CD14-positive monocyte (primary cell): Measurements from ENCODE around the gene MRPS16. TPM values are rescaled to one million over a fixed set of nuclear protein-coding genes. Genes with fewer than 3 reads are reported as not detected.

Source experiments
- DNase-seq, 3 donors: peaks; one replicate each; pipeline ENCODE4 v3.0.0-alpha.2; 2011 to 2022
- H2AFZ ChIP-seq: 2 replicates; pipeline ENCODE4 v1.6.0; 2012; ENCODE audit warnings: mild to moderate bottlenecking, low read depth, low read length, inconsistent platforms; ENCODE audit not compliant: insufficient read depth, poor library complexity, severe bottlenecking
- H3K27ac ChIP-seq, 2 donors: 1 replicate in 1 of 2; 2 replicates in 1 of 2; pipeline ENCODE4 v1.5.1; 2012 to 2013; ENCODE audit warnings: low read length in 2 of 2, control low read depth in 1 of 2, inconsistent platforms in 1 of 2, low read depth in 1 of 2, mild to moderate bottlenecking in 1 of 2
- H3K27me3 ChIP-seq, 2 donors: one replicate each; pipeline versions ENCODE4 v1.6.0 to v1.6.1; 2011 to 2013; ENCODE audit warnings: low read length in 2 of 2; ENCODE audit not compliant: control insufficient read depth in 2 of 2, insufficient read depth in 2 of 2
- H3K36me3 ChIP-seq, 2 donors: replicated peaks in 1 of 2; 1 replicate in 1 of 2; 2 replicates in 1 of 2; pipeline versions ENCODE4 v1.5.1 to v1.6.1; 2012 to 2013; ENCODE audit warnings: low read length in 2 of 2, control low read depth in 1 of 2, inconsistent platforms in 1 of 2, mild to moderate bottlenecking in 1 of 2; ENCODE audit not compliant: insufficient read depth in 2 of 2, control insufficient read depth in 1 of 2
- H3K4me1 ChIP-seq, 2 donors: 1 replicate in 1 of 2; 2 replicates in 1 of 2; pipeline versions ENCODE4 v1.5.1 to v1.6.1; 2012 to 2013; ENCODE audit warnings: low read length in 2 of 2, control low read depth in 1 of 2, inconsistent platforms in 1 of 2, mild to moderate bottlenecking in 1 of 2, moderate library complexity in 1 of 2; ENCODE audit not compliant: insufficient read depth in 2 of 2, control insufficient read depth in 1 of 2
- H3K4me2 ChIP-seq: replicated peaks from 2 replicates; pipeline ENCODE3; 2012; ENCODE audit warnings: low read length, moderate library complexity, mild to moderate bottlenecking; ENCODE audit not compliant: poor library complexity, severe bottlenecking; ENCODE audit errors: extremely low read depth
- H3K4me3 ChIP-seq, 3 experiments: fragments of 200-600 bp in 1 of 3; sonication (generic) in 1 of 3; replicated peaks in 1 of 3; 1 replicate in 2 of 3; 2 replicates in 1 of 3; pipeline ENCODE4 v1.5.1; 2011 to 2013; ENCODE audit warnings: low read length in 3 of 3, mild to moderate bottlenecking in 3 of 3, control low read depth in 2 of 3, low read depth in 2 of 3, inconsistent platforms in 1 of 3, moderate library complexity in 1 of 3
- H3K79me2 ChIP-seq: 2 replicates; pipeline ENCODE4 v1.6.0; 2012; ENCODE audit warnings: mild to moderate bottlenecking, control low read depth, inconsistent platforms, low read length, moderate library complexity; ENCODE audit not compliant: insufficient read depth
- H3K9ac ChIP-seq: 2 replicates; pipeline ENCODE4 v1.6.0; 2017; ENCODE audit warnings: low read length, mild to moderate bottlenecking; ENCODE audit not compliant: insufficient read depth, poor library complexity, severe bottlenecking
- H3K9me3 ChIP-seq, 2 donors: replicated peaks in 1 of 2; 1 replicate in 1 of 2; 2 replicates in 1 of 2; pipeline versions ENCODE4 v1.5.1 to v1.6.1; 2012 to 2013; ENCODE audit warnings: low read length in 2 of 2, control low read depth in 1 of 2; ENCODE audit not compliant: control insufficient read depth in 1 of 2, insufficient read depth in 1 of 2
- H4K20me1 ChIP-seq: 2 replicates; pipeline ENCODE4 v1.6.0; 2012; ENCODE audit warnings: mild to moderate bottlenecking, low read length, control low read depth, moderate library complexity; ENCODE audit not compliant: insufficient read depth
- H3K27ac Mint-ChIP-seq, 7 donors: one replicate each; pipeline ENCODE4 v1.8.0; 2020; ENCODE audit warnings: mild to moderate bottlenecking in 7 of 7, mixed read lengths in 7 of 7, moderate library complexity in 6 of 7, inconsistent platforms in 2 of 7
- H3K27me3 Mint-ChIP-seq, 3 donors: one replicate each; pipeline ENCODE4 v1.8.0; 2021 to 2022; ENCODE audit warnings: low read depth in 3 of 3, mild to moderate bottlenecking in 3 of 3, mixed read lengths in 3 of 3, moderate library complexity in 3 of 3, inconsistent platforms in 1 of 3
- H3K36me3 Mint-ChIP-seq, 2 donors: one replicate each; pipeline ENCODE4 v1.8.0; 2020; ENCODE audit warnings: mixed read lengths in 2 of 2, inconsistent platforms in 1 of 2, mild to moderate bottlenecking in 1 of 2
- H3K4me1 Mint-ChIP-seq: one replicate; pipeline ENCODE4 v1.8.0; 2020; ENCODE audit warnings: mild to moderate bottlenecking, mixed read lengths
- H3K4me3 Mint-ChIP-seq, 2 donors: one replicate each; pipeline ENCODE4 v1.8.0; 2020; ENCODE audit warnings: mild to moderate bottlenecking in 2 of 2, mixed read lengths in 2 of 2, moderate library complexity in 1 of 2
- H3K9me3 Mint-ChIP-seq, 7 donors: one replicate each; pipeline ENCODE4 v1.8.0; 2020 to 2022; ENCODE audit warnings: mixed read lengths in 7 of 7, mild to moderate bottlenecking in 6 of 7, moderate library complexity in 6 of 7, inconsistent platforms in 2 of 7
- WGBS: methylation state at CpG from one replicate; pipeline ENCODE4 v1.1.5; 2013; ENCODE audit warnings: missing lambda C conversion rate; ENCODE audit not compliant: insufficient coverage; 5-methylcytosine and 5-hydroxymethylcytosine counted together
- intact Hi-C, 2 donors: fragments of 100-400 bp; cut with micrococcal nuclease; formaldehyde crosslinking; loops; one replicate each; pipeline versions ENCODE4 v1.15.0 to v1.15.1; 2023
- polyA plus RNA-seq, 3 donors: library from polyadenylated mRNA; depleted of rRNA in 1 of 3; unstranded in 2 of 3; stranded (reverse) in 1 of 3; fragments of 300-500 nt in 2 of 3; fragments of >200 nt in 1 of 3; fragmentation: Illumina TruSeq in 2 of 3; gene quantifications; 1 replicate in 2 of 3; 2 replicates in 1 of 3; pipeline ENCODE4 v1.2.3, GENCODE V29; 2012 to 2021
- TF ChIP-seq, protein P1 (sequence below): fragments of 200-600 bp; IDR thresholded peaks from one replicate; pipeline ENCODE4 v1.8.0; 2022; ENCODE audit warnings: antibody characterized with exemption, mild to moderate bottlenecking

The MRPS16 gene
- polyA plus RNA-seq, 3 donors, result 20.9 to 102 (median 78.6) TPM

DNA sequence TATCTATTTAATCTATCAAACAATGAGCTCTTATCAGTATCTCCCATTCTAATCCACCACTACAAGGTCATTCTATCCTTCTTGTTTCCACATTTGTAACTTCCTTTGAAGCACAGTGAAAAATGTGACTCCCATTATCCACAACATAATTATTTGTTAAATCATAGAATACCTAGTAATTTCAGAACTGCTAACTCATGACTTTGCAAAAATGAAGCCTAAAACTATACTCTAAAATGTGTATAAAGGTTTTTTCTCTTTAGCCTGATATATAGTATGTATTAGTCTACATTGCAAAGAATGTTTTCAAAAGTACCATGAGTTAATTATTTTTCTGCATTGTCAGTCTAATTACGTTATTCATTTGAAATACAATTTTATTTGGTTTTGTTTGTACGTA lies 12.0 kb upstream of the MRPS16 start:
- no peak overlapping the region for H3K4me3 ChIP-seq
- H3K4me2 ChIP-seq, result no peak overlapping the region
- DNase-seq, result no peak
- Mint-ChIP-seq H3K27ac (no peak overlapping the region), H3K9me3 (peaks cover 0 to 18% (median 12%) of the 10 kb centered on the region in 7 donors), H3K4me3 (no peak overlapping the region), H3K27me3 (peaks cover 0 to 7% (median 0%) of the 10 kb centered on the region in 3 donors), H3K4me1 (peaks cover 7% of the 10 kb centered on the region), H3K36me3 (peaks cover 0 to 1% of the 10 kb centered on the region in 2 donors)
- no CpG with 5 or more reads among the region's 2 CpGs for WGBS
- H3K27ac ChIP-seq, result no peak overlapping the region
- H2AFZ ChIP-seq, result no peak overlapping the region
- H4K20me1 ChIP-seq, result no peaks in the 10 kb centered on the region
- no peaks in the 10 kb centered on the region for H3K79me2 ChIP-seq
- H3K9ac ChIP-seq, result no peak overlapping the region
- intact Hi-C loops, result no loop called here
- H3K27me3 ChIP-seq, result no peaks in the 10 kb centered on the region
- TF ChIP-seq, protein P1, sequence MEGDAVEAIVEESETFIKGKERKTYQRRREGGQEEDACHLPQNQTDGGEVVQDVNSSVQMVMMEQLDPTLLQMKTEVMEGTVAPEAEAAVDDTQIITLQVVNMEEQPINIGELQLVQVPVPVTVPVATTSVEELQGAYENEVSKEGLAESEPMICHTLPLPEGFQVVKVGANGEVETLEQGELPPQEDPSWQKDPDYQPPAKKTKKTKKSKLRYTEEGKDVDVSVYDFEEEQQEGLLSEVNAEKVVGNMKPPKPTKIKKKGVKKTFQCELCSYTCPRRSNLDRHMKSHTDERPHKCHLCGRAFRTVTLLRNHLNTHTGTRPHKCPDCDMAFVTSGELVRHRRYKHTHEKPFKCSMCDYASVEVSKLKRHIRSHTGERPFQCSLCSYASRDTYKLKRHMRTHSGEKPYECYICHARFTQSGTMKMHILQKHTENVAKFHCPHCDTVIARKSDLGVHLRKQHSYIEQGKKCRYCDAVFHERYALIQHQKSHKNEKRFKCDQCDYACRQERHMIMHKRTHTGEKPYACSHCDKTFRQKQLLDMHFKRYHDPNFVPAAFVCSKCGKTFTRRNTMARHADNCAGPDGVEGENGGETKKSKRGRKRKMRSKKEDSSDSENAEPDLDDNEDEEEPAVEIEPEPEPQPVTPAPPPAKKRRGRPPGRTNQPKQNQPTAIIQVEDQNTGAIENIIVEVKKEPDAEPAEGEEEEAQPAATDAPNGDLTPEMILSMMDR, result no peak
- peaks cover 7% of the 10 kb centered on the region in 2 donors for H3K9me3 ChIP-seq
- no peaks in the 10 kb centered on the region for H3K36me3 ChIP-seq
- peaks cover 0 to 3% of the 10 kb centered on the region in 2 donors for H3K4me1 ChIP-seq

DNA sequence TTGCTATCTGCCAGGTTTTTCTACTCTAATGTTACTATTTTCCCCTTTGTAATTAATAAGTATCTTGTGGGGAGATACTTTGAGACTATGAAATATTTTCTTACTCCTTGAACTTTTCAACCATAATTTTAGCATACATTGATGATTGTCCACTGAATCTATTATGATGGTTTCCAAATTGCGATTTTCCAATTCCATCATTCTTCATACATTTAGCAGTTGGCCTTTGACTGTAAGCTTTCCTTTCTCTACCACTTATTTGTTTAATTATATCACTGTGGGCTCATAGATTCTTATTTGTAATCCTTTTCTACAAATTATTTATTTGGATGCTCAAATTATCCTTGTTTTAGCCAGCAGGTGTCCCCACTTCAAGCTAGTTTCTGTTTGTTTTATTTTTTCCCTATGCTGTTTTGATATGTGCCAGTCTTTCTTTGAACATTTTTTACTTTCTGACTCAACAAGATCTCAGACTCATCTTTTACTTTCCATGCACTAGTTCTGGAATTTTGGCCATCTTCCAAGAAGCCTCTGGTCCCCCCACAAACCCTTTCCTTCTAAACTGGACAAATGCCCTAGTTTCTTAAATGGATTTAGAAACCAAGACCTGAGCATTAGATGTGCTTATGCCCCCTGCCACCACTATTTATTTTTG lies 11.4 kb upstream of the MRPS16 start:
- Histone ChIP-seq H2AFZ (no peak overlapping the region), H3K36me3 (no peaks in the 10 kb centered on the region), H4K20me1 (no peaks in the 10 kb centered on the region), H3K79me2 (no peaks in the 10 kb centered on the region), H3K4me2 (no peak overlapping the region), H3K4me3 (no peak overlapping the region), H3K4me1 (peaks cover 0 to 3% of the 10 kb centered on the region in 2 donors), H3K27me3 (no peaks in the 10 kb centered on the region), H3K9me3 (peaks cover 12 to 13% of the 10 kb centered on the region in 2 donors), H3K27ac (no peak overlapping the region), H3K9ac (no peak overlapping the region)
- no CpG with 5 or more reads among the region's 1 CpG for WGBS
- DNase-seq, result no peak
- TF ChIP-seq, protein P1, result peak; percentile 61
- H3K9me3 Mint-ChIP-seq, result peaks cover 6 to 24% (median 18%) of the 10 kb centered on the region in 7 donors
- H3K36me3 Mint-ChIP-seq, result peaks cover 0 to 1% of the 10 kb centered on the region in 2 donors
- no peak overlapping the region for H3K27ac Mint-ChIP-seq
- intact Hi-C loops, result no loop called here
- H3K4me3 Mint-ChIP-seq, result no peak overlapping the region
- peaks cover 0 to 7% (median 0%) of the 10 kb centered on the region in 3 donors for H3K27me3 Mint-ChIP-seq
- peaks cover 7% of the 10 kb centered on the region for H3K4me1 Mint-ChIP-seq
